HG02885 (cell line): ENCODE data around the gene ISL1.

ENCODE experiments used
- ATAC-seq: cut with Tn5 transposase; IDR thresholded peaks from one replicate; pipeline ENCODE4 v1.9.1; 2021; ENCODE audit warnings: mild to moderate bottlenecking; ENCODE audit not compliant: unreplicated experiment, poor library complexity

The ISL1 gene

DNA sequence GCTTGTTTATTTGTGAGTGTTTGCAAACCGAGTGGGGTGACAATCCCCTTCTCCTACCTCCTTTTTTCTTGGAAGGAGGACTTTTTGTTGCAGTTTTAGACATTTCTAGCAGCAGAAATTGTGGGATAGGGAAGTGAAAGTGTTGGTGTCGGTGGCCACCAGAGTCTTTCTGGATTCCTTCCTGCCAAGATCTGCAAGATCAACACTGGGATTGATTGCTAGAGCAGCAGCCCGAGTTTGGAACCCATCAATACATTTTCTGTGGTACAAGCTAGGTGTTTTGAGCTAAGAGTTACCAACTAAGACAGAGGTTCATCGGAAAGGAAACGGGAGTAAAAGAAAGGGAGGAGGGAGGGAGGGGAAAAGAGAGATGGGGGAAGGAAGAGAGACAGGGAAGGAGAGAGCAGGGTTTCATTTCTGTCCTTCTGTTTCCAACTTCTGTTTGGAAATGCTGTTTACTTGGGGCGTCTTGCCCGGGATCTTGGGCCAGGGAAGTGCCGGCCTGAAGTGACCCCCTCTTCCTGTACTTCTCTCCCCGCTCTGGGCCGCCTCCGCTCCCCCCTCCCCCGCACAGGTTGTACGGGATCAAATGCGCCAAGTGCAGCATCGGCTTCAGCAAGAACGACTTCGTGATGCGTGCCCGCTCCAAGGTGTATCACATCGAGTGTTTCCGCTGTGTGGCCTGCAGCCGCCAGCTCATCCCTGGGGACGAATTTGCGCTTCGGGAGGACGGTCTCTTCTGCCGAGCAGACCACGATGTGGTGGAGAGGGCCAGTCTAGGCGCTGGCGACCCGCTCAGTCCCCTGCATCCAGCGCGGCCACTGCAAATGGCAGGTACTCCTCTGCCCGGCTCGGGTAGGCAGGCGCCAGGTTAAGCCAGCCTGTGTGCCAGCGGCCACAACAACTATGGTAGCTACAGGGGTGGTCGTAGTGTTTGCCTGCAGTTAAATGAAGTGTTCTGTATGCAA lies 4.0 kb downstream of the ISL1 start:
- ATAC-seq: no peak

DNA sequence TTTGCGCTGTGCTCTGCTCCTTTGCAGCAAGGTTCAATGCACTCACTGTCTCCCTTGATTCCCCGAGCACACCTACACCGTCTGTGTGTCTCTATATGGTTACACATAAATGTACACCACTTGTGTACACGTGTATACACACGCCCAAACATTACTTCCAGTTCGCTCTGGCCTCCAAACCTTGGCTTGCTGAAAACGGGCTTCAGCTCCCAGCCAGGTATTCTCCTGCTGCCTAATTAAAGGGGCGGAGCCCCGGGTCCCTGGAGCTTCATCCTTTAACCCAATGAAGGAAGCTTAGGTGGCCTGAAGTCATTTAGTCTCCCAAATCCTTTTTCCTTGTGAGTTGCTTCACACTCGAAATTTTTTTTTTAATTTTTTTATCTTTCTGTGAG lies 4.6 kb downstream of the ISL1 start:
- no peak for ATAC-seq

DNA sequence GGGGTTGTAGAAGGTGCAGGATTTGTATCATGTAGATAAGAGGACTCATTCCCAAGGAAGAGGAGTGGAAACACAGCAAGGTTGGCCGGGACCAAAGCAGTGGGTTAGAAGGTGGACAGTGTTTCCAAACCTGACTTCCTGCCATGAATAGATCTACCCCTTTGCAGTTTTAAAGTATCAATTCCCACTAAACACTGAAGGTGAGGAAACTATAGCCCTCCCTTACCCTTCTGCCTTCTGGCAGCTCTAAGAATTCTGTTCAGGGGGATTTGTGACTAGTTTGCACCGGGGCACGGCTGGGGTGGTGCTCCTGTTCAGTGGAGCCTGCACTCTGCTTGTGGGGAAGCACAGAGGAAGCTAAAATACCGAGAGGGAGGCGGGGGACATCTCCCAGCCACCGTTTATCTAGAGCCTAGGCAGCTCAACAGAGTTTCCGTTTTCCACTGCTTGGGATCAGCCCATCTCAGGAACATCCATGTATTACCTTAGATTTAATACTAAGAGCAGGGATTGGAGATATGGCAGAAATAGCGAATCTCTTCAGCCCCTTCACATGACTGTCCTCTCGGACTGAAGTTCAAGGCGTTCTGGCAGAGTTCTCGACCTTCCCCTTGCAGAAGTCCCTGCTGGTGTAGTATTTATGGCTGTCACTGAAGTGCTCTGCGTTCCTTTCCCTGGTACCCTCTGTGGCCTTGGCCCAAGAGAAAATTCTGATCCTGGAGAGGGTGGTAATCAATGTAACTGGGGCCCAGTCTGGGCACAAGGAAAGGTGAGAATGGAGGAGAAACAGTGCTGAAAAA lies 5.4 kb downstream of the ISL1 start:
- ATAC-seq: no peak

DNA sequence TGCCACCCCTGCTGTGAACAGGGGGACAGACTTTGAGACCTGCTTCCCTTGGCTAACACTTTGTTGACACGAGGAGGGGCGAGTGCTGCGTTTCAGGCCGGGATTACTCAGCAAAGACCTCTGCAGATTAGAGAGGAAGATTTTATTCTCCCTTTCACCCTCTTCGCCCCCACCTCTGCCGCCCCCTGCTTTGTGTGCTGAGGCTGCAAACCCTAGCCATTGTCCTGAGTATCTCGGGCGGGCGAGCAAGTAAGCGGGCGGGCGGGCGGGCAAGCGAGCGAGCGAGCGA lies 6.0 kb downstream of the ISL1 start:
- ATAC-seq: no peak

DNA sequence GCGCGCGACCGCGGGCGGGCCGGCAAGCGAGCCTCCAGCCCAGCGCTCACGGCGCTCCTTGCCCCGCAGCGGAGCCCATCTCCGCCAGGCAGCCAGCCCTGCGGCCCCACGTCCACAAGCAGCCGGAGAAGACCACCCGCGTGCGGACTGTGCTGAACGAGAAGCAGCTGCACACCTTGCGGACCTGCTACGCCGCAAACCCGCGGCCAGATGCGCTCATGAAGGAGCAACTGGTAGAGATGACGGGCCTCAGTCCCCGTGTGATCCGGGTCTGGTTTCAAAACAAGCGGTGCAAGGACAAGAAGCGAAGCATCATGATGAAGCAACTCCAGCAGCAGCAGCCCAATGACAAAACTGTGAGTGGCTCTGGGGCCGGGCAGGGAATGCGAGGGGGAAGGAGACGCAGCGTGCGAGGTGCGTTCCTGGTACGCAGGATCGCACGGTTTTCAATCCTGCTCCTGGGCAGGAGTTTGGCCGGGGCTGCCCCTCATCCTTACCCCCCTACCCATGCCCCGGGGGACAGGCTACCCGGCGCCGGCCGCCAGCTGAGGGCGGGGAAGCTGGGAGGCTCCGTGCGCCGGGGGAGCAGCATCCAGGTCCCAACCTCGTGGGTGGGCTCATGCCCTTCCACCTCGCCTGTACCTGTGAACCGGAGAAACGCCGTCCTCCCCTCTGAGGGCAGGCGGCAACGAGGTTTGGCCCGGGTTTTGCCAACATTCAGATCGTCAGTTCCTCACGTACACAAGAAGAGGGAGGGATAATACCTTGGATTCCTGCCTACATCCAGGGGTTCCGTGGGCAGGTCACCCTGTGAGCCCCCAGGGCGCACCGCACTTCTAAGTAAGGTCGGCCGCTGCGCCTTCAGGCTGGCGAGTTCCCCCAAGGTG lies 6.6 kb downstream of the ISL1 start:
- ATAC-seq: no peak

DNA sequence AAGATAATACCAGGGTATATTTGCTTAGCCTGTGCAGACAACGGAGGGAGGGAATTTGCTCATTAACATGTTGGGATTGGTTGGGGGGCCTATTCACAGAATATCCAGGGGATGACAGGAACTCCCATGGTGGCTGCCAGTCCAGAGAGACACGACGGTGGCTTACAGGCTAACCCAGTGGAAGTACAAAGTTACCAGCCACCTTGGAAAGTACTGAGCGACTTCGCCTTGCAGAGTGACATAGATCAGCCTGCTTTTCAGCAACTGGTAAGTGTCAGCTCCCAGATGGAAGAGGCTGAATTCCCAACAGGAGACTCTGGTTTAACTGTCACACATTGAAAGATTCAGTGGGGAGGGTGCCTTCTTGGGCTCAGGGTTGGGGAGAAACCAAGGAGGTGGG lies 7.9 kb downstream of the ISL1 start:
- no peak for ATAC-seq

DNA sequence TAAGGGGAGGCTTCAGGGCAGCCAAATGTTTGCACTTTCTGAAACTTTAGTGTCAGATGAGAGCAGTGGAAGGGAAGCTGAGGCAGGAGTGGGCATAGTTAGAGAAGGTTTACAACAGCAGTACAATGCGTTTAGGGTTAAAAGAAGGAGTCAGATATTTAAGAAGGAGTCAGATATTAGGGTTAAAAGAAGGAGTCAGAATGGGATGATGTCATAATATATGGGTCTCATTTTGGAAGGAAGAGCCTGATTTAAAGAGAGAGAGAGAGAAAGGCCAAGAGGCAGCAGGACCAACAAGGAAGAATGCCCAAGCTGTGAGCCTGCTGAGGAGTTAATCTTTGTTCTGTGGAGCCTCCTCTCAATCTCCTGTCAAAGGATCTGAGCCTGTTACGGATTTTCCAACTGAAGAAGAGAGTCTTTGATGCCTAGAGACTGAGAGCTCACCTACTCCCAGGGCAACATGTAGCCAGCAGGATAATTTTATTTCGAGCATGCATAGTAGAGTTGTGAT lies 9.5 kb downstream of the ISL1 start:
- no peak for ATAC-seq

DNA sequence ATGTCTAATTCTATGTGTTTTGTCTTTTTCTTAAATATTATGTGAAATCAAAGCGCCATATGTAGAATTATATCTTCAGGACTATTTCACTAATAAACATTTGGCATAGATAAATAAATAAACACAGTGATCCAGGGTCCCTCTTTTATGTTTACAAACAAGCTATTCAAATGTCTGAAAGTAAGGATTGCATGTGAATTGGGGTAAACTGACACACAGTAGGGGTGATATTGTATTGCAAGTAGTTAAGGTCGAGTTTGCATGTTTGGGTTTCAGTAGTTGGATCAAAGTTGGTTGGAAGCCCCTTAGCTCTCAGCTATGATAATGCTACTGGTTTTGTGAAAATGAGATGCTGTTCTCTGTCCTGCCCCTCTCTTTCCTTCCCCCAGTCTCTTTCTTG lies 11.4 kb downstream of the ISL1 start:
- ATAC-seq: no peak

DNA sequence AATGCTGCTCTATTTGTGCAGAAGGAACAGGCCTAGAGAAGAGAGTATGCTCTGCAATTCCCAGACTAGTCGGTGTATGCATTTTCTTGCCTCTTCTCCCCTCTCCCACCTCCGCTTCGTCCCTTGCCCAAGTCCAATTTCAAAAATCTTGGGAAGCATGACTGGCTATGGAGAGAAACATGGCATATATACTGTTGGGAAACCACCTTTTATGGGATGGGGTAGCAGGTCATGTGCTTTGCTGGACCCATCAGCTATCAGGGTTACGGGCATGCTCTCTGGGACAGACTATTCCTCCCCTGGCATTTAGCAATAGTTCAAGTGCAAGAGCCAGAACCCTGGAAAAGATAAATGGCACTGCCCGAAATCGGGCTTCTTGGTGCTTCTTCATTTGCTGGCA lies 12.0 kb downstream of the ISL1 start:
- no peak for ATAC-seq

DNA sequence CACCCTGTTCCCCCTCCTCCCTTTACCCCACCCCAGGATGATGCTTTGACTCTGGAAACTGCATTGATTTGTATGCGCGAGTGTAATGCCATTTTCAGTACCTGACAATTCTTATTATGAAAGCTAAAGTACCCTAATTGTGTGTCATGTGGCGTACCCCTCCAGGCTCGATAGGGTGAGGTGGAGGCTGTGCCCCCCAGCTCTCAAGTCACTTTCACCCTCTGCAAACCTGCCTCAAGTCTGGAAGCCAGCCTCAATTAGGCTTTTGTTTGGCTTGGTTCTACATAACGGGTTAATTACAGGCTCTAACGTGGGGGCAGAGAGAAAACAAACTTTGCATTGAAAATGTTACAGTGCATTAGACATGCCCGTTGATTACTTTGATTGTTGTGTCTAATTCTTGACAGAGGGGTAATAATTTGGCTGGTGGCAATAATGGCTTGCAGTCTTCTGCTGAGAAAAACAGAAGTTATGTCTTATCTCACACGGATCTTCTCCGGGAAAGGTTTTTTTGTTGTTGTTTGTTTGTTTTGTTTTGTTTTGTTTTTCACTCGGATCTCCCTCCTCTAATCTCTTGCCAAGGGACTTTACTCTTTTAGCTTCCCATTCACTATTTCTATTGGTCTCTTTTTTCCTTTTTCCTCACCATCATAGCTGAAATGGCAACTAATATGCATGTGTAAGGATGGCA lies 12.6 kb downstream of the ISL1 start:
- ATAC-seq: no peak

DNA sequence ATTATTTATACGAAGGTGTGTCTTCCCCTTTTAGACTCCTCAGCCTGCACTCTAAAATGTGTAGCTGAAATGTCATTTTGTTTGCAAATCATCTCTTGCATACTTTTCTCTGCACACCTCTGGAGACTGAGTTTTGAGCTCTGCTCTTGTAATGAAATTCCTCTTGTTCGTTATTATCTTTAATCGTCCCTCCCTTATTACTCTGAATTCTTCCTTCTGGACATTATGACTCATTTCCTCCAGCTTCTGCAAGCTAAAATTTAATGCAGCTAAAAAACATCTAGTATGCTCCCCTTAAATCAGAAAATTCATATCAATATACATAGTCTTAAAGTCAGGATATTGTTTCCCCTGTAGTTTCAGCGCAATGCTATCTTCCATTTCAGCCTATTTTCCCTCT lies 13.5 kb downstream of the ISL1 start:
- no peak for ATAC-seq

DNA sequence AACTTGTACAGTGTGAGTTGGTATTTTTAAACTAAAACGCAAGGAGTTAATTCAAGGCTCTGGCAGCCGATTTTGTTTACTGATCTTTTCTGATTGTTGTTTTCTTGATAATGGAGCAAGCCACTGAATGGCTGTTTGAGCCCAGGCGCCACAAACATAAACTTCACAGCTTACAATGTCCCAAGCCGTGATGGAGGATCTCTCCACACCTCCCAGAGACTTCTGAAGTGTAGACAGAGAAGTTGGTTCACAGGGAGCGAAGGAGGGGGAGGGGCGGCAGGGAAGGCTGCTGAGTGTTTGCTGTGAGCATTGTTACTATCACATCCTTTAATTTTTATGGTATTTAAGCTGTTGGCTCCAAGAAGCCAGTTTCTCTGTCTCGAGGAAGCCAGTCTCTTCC lies 14.7 kb downstream of the ISL1 start:
- no peak for ATAC-seq

DNA sequence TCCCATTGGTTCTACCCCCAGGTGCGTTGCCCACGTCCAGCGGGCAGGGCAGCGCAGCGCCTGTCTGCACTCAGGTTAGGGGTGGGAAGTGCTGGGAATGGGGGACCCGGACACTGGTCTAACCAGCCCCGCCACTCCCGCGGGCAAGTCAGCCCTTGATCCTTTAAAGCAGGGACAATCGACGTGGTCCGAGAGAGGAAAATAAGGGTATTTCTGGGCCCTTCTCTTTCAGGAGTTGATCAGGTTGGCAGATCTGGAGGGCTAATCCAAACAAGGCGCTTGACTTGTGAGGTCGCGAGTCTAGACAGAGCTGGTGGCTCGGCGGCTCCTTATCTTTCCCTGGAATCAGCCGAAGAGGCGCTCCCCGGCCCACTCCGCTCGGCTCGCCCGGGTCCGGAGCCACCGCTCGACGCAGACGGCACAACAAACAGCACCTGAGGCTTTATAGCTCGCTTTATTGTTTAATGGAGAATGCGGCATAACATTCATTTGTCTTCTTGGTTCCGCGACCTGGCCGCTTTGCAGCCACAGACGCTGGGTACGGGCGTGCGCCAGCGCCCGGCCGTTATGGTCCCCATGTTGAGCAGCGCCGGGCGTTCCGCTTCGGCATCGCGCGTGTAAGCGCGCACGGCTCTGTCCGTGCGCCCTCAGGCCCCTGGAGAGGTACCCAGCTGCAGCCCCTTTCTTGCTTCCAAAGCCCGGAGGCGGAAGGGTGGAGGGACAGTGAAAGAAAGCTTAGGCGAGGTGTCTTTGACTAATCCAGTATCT lies 15.8 kb downstream of the ISL1 start:
- no peak for ATAC-seq

DNA sequence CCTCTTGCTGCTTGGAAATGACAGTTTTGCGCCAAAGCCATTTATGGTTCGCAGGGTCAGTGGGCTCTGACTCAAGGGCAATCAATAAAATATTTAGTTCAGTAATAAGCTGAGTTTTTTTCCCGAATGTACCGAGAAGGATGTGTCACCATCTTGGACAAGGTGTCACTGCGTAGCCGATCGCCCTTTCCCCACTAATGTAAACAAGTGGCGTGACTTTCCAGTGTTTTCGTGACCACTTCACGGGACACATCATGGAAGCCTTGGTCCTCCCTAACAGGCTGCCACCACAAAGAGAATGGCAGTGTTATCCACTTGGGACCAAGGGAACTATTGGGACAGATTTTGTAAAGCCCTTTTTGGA lies 16.4 kb downstream of the ISL1 start:
- no peak for ATAC-seq

DNA sequence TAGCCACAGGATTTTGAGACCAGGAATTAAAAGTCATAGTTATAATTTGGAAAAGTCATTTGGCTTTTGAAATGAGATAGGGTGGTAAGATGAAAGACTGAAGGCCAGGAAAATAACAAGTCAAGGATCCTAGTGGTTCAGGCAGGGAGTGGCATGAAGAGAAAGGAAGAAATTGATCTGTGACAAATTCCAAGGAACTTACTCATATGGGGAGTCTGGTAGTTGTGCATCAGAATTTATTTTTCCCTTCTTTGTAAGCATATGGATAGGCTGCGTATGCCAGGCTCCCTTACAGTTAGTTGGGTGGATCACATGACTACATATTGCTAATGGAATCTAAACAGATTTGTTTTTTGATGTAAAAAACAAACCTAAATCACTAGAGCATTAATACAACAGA lies 21.0 kb downstream of the ISL1 start:
- no peak for ATAC-seq

DNA sequence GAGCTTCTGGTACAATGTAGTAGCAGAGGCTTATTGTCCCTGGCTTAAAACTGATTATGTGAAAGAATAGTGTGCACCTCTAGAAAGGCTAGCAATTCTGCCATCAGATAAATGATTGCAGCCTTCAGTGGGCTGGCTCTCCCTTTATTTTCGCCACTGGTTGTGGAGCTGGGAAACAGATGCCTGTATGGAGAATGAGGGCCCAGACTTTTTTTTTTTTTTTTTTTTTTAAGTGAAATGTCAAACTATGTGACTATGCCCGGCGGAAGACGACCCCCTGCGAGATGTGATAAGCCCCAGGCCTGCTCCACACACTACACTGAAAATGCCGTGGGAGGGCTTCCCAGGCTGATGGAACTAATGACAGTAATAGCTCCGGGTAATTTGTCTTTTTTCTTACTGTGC lies 28.7 kb downstream of the ISL1 start:
- ATAC-seq: no peak

DNA sequence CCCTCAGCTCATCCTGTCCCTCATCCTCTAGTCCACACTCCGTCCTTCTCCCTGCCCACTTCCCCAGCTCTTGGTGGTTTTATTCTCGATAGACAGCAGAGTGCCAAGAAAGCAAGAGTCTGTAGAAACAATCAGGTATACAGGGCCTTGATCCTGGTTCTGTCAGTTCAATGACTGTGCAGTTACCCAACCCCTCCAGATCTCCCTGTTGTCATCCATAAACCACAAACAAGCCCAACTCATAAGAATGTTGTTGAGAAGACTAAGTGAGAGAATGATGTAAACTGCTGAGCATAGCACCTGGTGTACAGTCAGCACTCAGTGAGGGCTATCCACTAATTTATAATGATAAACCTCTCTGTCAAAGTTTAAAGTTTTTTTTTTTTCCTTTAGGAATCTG lies 31.3 kb downstream of the ISL1 start:
- no peak for ATAC-seq

DNA sequence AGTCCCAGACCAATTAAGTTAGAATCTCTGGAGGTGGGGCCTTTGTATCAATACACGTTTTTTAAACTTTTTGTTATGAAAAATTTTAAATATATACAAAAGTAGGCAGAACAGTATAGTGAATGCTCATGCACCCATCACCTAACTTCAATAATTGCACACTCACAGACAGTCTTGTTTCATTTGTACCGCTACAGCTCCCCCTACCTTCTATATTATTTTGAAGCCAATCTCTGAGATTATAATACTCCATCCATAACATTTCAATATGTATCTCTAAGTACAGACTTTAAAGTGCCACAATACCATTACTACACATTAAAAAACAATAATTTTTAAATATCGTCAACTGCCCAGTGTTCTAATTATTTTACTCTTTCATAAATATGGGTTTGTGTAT lies 32.9 kb downstream of the ISL1 start:
- no peak for ATAC-seq

DNA sequence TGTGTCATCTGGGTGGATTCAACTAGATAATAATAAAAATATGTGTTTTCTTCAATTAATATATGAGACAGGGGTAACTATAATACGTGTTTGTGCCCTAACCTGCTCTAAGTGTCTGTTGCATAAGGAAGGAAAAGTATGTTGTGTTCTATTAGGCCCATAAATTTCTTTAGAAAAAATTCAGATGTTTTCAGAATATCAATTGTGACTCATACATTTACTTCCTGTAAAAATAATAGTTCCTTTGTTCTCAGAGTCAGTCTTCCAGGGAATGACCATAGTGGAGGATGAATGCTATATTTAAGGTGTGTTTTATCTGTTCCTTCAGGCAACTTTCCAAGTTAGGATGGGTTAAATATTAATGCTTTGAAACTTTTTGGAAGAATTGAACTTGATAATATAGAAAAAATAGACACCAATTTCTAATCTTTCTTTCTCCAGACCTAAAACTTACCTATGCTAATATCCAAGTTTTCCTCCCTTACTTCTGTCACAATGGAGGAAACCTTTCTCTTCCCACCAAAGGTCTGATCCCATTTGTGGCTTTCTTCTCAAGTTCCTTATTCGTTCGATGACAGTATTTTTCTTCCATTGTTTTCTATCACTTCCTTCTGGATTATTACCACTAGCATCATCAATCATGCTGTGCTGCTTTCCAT lies 49.9 kb downstream of the ISL1 start:
- ATAC-seq: no peak
